Neural progenitor cell (in vitro differentiated cells): ENCODE data around the gene MYO1C.
"Not testable (repeated sequence)": the region's sequence is repeated elsewhere in the genome, so short reads cannot be mapped to it uniquely, and the experiment has no call there.

Source experiments
- EZH2phosphoT487 ChIP-seq: fragments of 200-600 bp; sonication (generic); IDR thresholded peaks from 2 replicates; pipeline ENCODE4 v1.6.1; 2017; ENCODE audit warnings: antibody characterized with exemption
- TF ChIP-seq, protein P1 (sequence below): fragments of 200-600 bp; sonication (generic); IDR thresholded peaks from 2 replicates; pipeline ENCODE4 v1.5.1; 2017; ENCODE audit warnings: antibody characterized with exemption, mild to moderate bottlenecking

- TF ChIP-seq, protein P1, sequence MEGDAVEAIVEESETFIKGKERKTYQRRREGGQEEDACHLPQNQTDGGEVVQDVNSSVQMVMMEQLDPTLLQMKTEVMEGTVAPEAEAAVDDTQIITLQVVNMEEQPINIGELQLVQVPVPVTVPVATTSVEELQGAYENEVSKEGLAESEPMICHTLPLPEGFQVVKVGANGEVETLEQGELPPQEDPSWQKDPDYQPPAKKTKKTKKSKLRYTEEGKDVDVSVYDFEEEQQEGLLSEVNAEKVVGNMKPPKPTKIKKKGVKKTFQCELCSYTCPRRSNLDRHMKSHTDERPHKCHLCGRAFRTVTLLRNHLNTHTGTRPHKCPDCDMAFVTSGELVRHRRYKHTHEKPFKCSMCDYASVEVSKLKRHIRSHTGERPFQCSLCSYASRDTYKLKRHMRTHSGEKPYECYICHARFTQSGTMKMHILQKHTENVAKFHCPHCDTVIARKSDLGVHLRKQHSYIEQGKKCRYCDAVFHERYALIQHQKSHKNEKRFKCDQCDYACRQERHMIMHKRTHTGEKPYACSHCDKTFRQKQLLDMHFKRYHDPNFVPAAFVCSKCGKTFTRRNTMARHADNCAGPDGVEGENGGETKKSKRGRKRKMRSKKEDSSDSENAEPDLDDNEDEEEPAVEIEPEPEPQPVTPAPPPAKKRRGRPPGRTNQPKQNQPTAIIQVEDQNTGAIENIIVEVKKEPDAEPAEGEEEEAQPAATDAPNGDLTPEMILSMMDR = not testable (repeated sequence)
- TF ChIP-seq EZH2phosphoT487 = not testable (repeated sequence)
Observed at GRCh38 chr17:1450261-1450660, 42.2 kb downstream of the MYO1C start.
